ENCODE measurements around the gene OR2J2.
"Not testable (repeated sequence)": the region's sequence is repeated elsewhere in the genome, so short reads cannot be mapped to it uniquely, and the experiment has no call there.

The OR2J2 gene

GRCh38 chr6:29170607-29171006, at the start of gene OR2J2:
Gene OR2J2, plus strand, starts transcription at chr6:29170907. Its CDS starts 2,729 bp downstream, at chr6:29173636.
- not testable (repeated sequence) for DNase-seq (ENCODE audit: low read depth)

GRCh38 chr6:29129326-29130012, 41.2 kb upstream of the OR2J2 start:
- H3K4me3 ChIP-seq (ENCODE audit: control insufficient read depth, low read depth, low read length) = no peak overlapping the region
- no peak for DNase-seq (ENCODE audit: low read depth)
- TF ChIP-seq CTCF (conservative IDR thresholded peaks at IDR 0.05; ENCODE audit: control insufficient read depth, insufficient read depth, low read depth, low read length) = no peak

More at GRCh38 chr6:29170607-29171006, at the start of gene OR2J2:
- not testable (repeated sequence) for H3K4me3 ChIP-seq (ENCODE audit: control insufficient read depth, low read depth, low read length)

GRCh38 chr6:29130644-29131043, 40.1 kb upstream of the OR2J2 start:
- DNase-seq (ENCODE audit: low read depth) = no peak
- TF ChIP-seq CTCF (conservative IDR thresholded peaks at IDR 0.05; ENCODE audit: control insufficient read depth, insufficient read depth, low read depth, low read length) = no peak
- H3K4me3 ChIP-seq (ENCODE audit: control insufficient read depth, low read depth, low read length) = no peak overlapping the region

GRCh38 chr6:29131691-29132090, 39.0 kb upstream of the OR2J2 start:
- no peak for TF ChIP-seq CTCF (conservative IDR thresholded peaks at IDR 0.05; ENCODE audit: control insufficient read depth, insufficient read depth, low read depth, low read length)

GRCh38 chr6:29137724-29138123, 33.0 kb upstream of the OR2J2 start:
- no peak for DNase-seq (ENCODE audit: low read depth)
- no peak for TF ChIP-seq CTCF (conservative IDR thresholded peaks at IDR 0.05; ENCODE audit: control insufficient read depth, insufficient read depth, low read depth, low read length)
- H3K4me3 ChIP-seq (ENCODE audit: control insufficient read depth, low read depth, low read length) = no peak overlapping the region

More at GRCh38 chr6:29131691-29132090, 39.0 kb upstream of the OR2J2 start:
- H3K4me3 ChIP-seq (ENCODE audit: control insufficient read depth, low read depth, low read length) = no peak overlapping the region
- no peak for DNase-seq (ENCODE audit: low read depth)

GRCh38 chr6:29141606-29142005, 29.1 kb upstream of the OR2J2 start:
- DNase-seq (ENCODE audit: low read depth) = no peak
- TF ChIP-seq CTCF (conservative IDR thresholded peaks at IDR 0.05; ENCODE audit: control insufficient read depth, insufficient read depth, low read depth, low read length) = no peak
- no peak overlapping the region for H3K4me3 ChIP-seq (ENCODE audit: control insufficient read depth, low read depth, low read length)

- DNase-seq (ENCODE audit: low read depth) = no peak
- no peak overlapping the region for H3K4me3 ChIP-seq (ENCODE audit: control insufficient read depth, low read depth, low read length)
- no peak for TF ChIP-seq CTCF (conservative IDR thresholded peaks at IDR 0.05; ENCODE audit: control insufficient read depth, insufficient read depth, low read depth, low read length)
These were observed 28.4 kb upstream of the OR2J2 start for GRCh38 chr6:29142309-29142708.
